ENCODE measurements around the gene SLC28A3.

The SLC28A3 gene

GRCh38 chr9:84283946-84284345, 56.6 kb downstream of the SLC28A3 start:
- ChIA-PET CTCF (interaction anchor here (1.1 to 4.7 kb wide), 5 partner anchors 9 to 27 kb away, joined by 3 to 44 read pairs (median 9); no protein-coding TSS in a partner anchor), POLR2A (interaction anchor here (0.5 kb wide), 1 partner anchor 204 kb away, joined by 3 read pairs; no protein-coding TSS in a partner anchor)
- DNase-seq (ENCODE audit: extremely low spot score) = no peak
- no peak for TF ChIP-seq CTCF (IDR thresholded peaks at IDR 0.05; ENCODE audit: control extremely low read depth, extremely low read depth, low read depth, missing control alignments)

- no peak for TF ChIP-seq CTCF (IDR thresholded peaks at IDR 0.05; ENCODE audit: control extremely low read depth, extremely low read depth, low read depth, missing control alignments)
- ChIA-PET CTCF (interaction anchor here (0.7 to 2.2 kb wide), 7 partner anchors 16 to 343 kb away, joined by 3 to 9 read pairs (median 3); no protein-coding TSS in a partner anchor), POLR2A (no interaction called here)
- no peak for DNase-seq (ENCODE audit: extremely low spot score)
Observed at GRCh38 chr9:84278130-84278529, 62.4 kb downstream of the SLC28A3 start.

- DNase-seq (ENCODE audit: extremely low spot score) = no peak
- ChIA-PET POLR2A (no interaction called here), CTCF (interaction anchor here (0.7 to 1.5 kb wide), 5 partner anchors 16 to 342 kb away, joined by 3 to 4 read pairs (median 3); no protein-coding TSS in a partner anchor)
- TF ChIP-seq CTCF (IDR thresholded peaks at IDR 0.05; ENCODE audit: control extremely low read depth, extremely low read depth, low read depth, missing control alignments) = no peak
Observed at GRCh38 chr9:84277646-84278045, 62.9 kb downstream of the SLC28A3 start.

- POLR2A ChIA-PET = no interaction called here
- no peak for TF ChIP-seq CTCF (IDR thresholded peaks at IDR 0.05; ENCODE audit: control extremely low read depth, extremely low read depth, low read depth, missing control alignments)
- CTCF ChIA-PET = interaction anchor here (1.0 to 2.1 kb wide), 6 partner anchors 9 to 342 kb away, joined by 3 to 10 read pairs (median 4); no protein-coding TSS in a partner anchor
- no peak for DNase-seq (ENCODE audit: extremely low spot score)
Observed at GRCh38 chr9:84276741-84277140, 63.8 kb downstream of the SLC28A3 start.

- no peak for DNase-seq (ENCODE audit: extremely low spot score)
- POLR2A ChIA-PET = no interaction called here
- no peak for TF ChIP-seq CTCF (IDR thresholded peaks at IDR 0.05; ENCODE audit: control extremely low read depth, extremely low read depth, low read depth, missing control alignments)
- CTCF ChIA-PET = interaction anchor here (1.9 to 3.1 kb wide), 3 partner anchors 11 to 14 kb away, joined by 5 to 15 read pairs (median 8); no protein-coding TSS in a partner anchor
Observed at GRCh38 chr9:84271921-84272556, 68.5 kb downstream of the SLC28A3 start.

GRCh38 chr9:84271531-84271900, 69.0 kb downstream of the SLC28A3 start:
- CTCF ChIA-PET = interaction anchor here (1.9 to 3.1 kb wide), 2 partner anchors 11 to 14 kb away, joined by 5 to 15 read pairs; no protein-coding TSS in a partner anchor
- no peak for TF ChIP-seq CTCF (IDR thresholded peaks at IDR 0.05; ENCODE audit: control extremely low read depth, extremely low read depth, low read depth, missing control alignments)
- peak; percentile 72 for DNase-seq (ENCODE audit: extremely low spot score)
- POLR2A ChIA-PET = no interaction called here
